Neural crest cell (in vitro differentiated cells): Measurements from ENCODE around the gene TMEM174. TPM values are rescaled to one million over a fixed set of nuclear protein-coding genes. Genes with fewer than 3 reads are reported as not detected.

Experiments used
- DNase-seq: peaks from one replicate; pipeline ENCODE4 v3.0.0; 2021; ENCODE audit warnings: low read depth, mixed read lengths, low spot score
- H3K27ac Mint-ChIP-seq: one replicate; pipeline ENCODE4 v1.8.0; 2021; ENCODE audit warnings: mild to moderate bottlenecking, mixed read lengths; ENCODE audit not compliant: unreplicated experiment
- H3K27me3 Mint-ChIP-seq: 2 replicates; pipeline ENCODE4 v1.8.0; 2021; ENCODE audit warnings: low read depth, mild to moderate bottlenecking, mixed read lengths
- H3K36me3 Mint-ChIP-seq: 2 replicates; pipeline ENCODE4 v1.8.0; 2021; ENCODE audit warnings: low read depth, mild to moderate bottlenecking, mixed read lengths
- H3K4me1 Mint-ChIP-seq: 2 replicates; pipeline ENCODE4 v1.8.0; 2021; ENCODE audit warnings: mixed read lengths
- H3K4me3 Mint-ChIP-seq: one replicate; pipeline ENCODE4 v1.8.0; 2021; ENCODE audit warnings: mild to moderate bottlenecking, mixed read lengths
- H3K9me3 Mint-ChIP-seq: 2 replicates; pipeline ENCODE4 v1.8.0; 2021; ENCODE audit warnings: mixed read lengths
- CTCF ChIP-seq: fragments of 200-600 bp; sonication (generic); conservative IDR thresholded peaks from 2 replicates; pipeline ENCODE4 v1.5.0; 2021; ENCODE audit warnings: antibody characterized with exemption, mild to moderate bottlenecking
- total RNA-seq: library from RNA; stranded (reverse); gene quantifications from 2 replicates; pipeline ENCODE4 v1.2.1, GENCODE V29; 2021

Gene TMEM174
- total RNA-seq, 1 donor from 2014 or later: not detected

- no peak for TF ChIP-seq CTCF
- Mint-ChIP-seq H3K27ac (no peak overlapping the region), H3K9me3 (no peaks in the 10 kb centered on the region), H3K27me3 (peaks cover 12% of the 10 kb centered on the region), H3K36me3 (no peaks in the 10 kb centered on the region), H3K4me3 (no peak overlapping the region), H3K4me1 (no peaks in the 10 kb centered on the region)
- DNase-seq: no peak
Measured at GRCh38 chr5:73136055-73136562, 36.9 kb upstream of the TMEM174 start.

GRCh38 chr5:73137563-73138530, 35.1 kb upstream of the TMEM174 start:
- no peak for TF ChIP-seq CTCF
- Mint-ChIP-seq H3K27me3 (peaks cover 6% of the 10 kb centered on the region), H3K27ac (no peak overlapping the region), H3K4me3 (no peak overlapping the region), H3K36me3 (no peaks in the 10 kb centered on the region), H3K4me1 (no peaks in the 10 kb centered on the region), H3K9me3 (no peaks in the 10 kb centered on the region)
- DNase-seq: no peak

- Mint-ChIP-seq H3K4me1 (no peaks in the 10 kb centered on the region), H3K4me3 (no peak overlapping the region), H3K9me3 (no peaks in the 10 kb centered on the region), H3K36me3 (no peaks in the 10 kb centered on the region), H3K27me3 (no peaks in the 10 kb centered on the region), H3K27ac (no peak overlapping the region)
- no peak for DNase-seq
- no peak for TF ChIP-seq CTCF
Measured at GRCh38 chr5:73139485-73139884, 33.5 kb upstream of the TMEM174 start.

- no peak for DNase-seq
- TF ChIP-seq CTCF: no peak
- H3K27me3 Mint-ChIP-seq: no peaks in the 10 kb centered on the region
- no peak overlapping the region for H3K4me3 Mint-ChIP-seq
- no peak overlapping the region for H3K27ac Mint-ChIP-seq
- H3K4me1 Mint-ChIP-seq: no peaks in the 10 kb centered on the region
- H3K9me3 Mint-ChIP-seq: no peaks in the 10 kb centered on the region
- no peaks in the 10 kb centered on the region for H3K36me3 Mint-ChIP-seq
Measured at GRCh38 chr5:73140801-73141200, 32.2 kb upstream of the TMEM174 start.

GRCh38 chr5:73142035-73142434, 31.0 kb upstream of the TMEM174 start:
- H3K27ac Mint-ChIP-seq: no peak overlapping the region
- H3K27me3 Mint-ChIP-seq: no peaks in the 10 kb centered on the region
- no peaks in the 10 kb centered on the region for H3K36me3 Mint-ChIP-seq
- DNase-seq: no peak
- no peaks in the 10 kb centered on the region for H3K4me1 Mint-ChIP-seq
- H3K9me3 Mint-ChIP-seq: no peaks in the 10 kb centered on the region
- H3K4me3 Mint-ChIP-seq: no peak overlapping the region
- no peak for TF ChIP-seq CTCF
